Astrocyte of the cerebellum (primary cell): ENCODE data around the gene FOXK2.
"Not testable (repeated sequence)": the region's sequence is repeated elsewhere in the genome, so short reads cannot be mapped to it uniquely, and the experiment has no call there.

Experiments used
- DNase-seq: peaks from one replicate; pipeline ENCODE4 v3.0.0-alpha.2; 2011; ENCODE audit warnings: low read depth
- H3K4me3 ChIP-seq: 2 replicates; pipeline ENCODE4 v1.5.1; 2011; ENCODE audit warnings: mild to moderate bottlenecking, low read depth, low read length, moderate library complexity
- in situ Hi-C: cut with HindIII; loops from 2 replicates; pipeline ENCODE4 v1.10.0; 2017; ENCODE audit warnings: low sequenced_read_pairs
- TF ChIP-seq, protein P1 (sequence below): IDR thresholded peaks from 2 replicates; pipeline ENCODE4 v1.5.1; 2012; ENCODE audit warnings: low read length, low read depth, moderate library complexity, mild to moderate bottlenecking; ENCODE audit errors: missing control alignments

Gene FOXK2

DNA sequence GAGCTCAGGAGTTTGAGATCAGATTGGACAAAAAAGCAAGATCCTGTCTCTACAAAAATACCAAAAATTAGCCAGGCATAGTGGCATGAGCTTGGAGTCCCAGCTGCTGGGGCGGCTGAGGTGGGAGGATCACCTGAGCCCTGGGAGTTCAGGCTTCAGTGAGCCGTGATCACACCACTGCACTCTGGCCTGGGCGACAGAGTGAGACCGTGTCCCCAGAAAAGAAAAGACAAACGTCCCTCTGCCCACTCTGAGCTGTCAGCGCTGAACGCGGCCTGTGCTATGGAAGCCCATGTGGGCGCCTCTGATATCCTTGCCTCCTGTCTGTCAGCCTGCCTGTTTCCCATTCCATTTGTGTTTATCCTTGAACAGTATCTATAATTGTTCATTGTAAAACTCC lies 50.7 kb downstream of the FOXK2 start:
- in situ Hi-C loops: no loop called here
- TF ChIP-seq, protein P1, sequence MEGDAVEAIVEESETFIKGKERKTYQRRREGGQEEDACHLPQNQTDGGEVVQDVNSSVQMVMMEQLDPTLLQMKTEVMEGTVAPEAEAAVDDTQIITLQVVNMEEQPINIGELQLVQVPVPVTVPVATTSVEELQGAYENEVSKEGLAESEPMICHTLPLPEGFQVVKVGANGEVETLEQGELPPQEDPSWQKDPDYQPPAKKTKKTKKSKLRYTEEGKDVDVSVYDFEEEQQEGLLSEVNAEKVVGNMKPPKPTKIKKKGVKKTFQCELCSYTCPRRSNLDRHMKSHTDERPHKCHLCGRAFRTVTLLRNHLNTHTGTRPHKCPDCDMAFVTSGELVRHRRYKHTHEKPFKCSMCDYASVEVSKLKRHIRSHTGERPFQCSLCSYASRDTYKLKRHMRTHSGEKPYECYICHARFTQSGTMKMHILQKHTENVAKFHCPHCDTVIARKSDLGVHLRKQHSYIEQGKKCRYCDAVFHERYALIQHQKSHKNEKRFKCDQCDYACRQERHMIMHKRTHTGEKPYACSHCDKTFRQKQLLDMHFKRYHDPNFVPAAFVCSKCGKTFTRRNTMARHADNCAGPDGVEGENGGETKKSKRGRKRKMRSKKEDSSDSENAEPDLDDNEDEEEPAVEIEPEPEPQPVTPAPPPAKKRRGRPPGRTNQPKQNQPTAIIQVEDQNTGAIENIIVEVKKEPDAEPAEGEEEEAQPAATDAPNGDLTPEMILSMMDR: no peak
- H3K4me3 ChIP-seq: no peak overlapping the region
- DNase-seq: no peak

DNA sequence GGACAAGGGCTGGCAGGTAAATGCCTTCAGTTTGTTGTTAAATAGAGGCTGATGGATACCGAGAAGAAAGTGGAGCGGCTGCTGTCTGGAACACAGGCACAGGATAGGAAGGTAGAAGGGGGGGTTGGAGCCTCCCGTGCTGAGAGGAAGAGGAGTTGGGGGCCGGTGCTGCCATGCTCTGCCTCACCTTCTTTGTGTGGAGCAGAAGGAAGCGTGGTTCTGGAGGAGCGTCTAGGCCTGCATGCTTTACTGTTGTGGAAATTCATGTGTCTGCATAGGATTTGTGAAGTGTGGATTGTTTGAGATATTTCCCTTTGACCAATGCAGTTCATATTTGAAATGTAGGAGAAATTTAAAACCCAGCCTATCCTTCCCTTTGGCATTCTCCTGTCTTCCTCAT lies 52.3 kb downstream of the FOXK2 start:
- no peak overlapping the region for H3K4me3 ChIP-seq
- in situ Hi-C loops: no loop called here
- no peak for DNase-seq
- TF ChIP-seq, protein P1: no peak

DNA sequence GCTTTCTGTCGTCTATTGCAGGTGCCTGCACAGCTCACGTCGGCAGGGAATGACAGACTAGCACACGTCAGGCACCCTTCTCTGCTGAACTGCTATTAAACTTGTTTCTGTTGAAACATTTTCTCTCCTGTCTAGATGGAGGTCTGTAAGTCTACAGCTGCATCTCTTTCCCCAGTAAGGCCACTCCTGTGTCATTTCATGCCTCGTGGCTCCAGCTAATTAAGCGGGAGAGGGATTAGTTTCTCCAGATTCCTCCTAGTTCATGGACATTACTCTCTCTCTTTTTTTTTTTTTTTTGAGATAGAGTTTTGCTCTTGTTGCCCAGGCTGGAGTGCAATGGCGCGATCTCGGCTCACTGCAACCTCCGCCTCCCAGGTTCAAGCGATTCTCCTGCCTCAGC lies 54.5 kb downstream of the FOXK2 start:
- TF ChIP-seq, protein P1: no peak
- H3K4me3 ChIP-seq: no peak overlapping the region
- no peak for DNase-seq
- in situ Hi-C loops: no loop called here

DNA sequence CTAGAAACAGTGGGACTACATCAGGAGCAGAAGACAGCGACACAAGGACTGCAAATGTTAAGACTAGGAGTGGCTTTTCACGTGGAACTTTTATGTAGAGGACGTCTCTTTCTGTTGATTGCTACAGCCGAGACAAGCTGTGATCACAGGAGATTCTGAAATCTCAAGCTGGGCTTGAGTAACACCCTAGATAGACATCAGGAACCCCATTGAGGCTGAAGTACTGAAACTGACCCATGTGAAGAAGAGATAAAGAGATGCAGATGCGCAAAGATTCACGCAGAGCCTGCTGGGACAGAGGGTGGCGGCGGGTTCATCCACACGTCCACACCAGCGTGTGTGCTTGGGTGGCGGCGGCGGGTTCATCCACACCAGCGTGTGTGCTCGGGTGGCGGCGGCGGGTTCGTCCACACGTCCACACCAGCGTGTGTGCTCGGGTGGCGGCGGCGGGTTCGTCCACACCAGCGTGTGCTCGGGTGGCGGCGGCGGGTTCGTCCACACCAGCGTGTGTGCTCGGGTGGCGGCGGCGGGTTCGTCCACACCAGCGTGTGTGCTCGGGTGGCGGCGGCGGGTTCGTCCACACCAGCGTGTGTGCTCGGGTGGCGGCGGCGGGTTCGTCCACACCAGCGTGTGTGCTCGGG lies 56.2 kb downstream of the FOXK2 start:
- in situ Hi-C loops, H3K4me3 ChIP-seq, DNase-seq: not testable (repeated sequence)

DNA sequence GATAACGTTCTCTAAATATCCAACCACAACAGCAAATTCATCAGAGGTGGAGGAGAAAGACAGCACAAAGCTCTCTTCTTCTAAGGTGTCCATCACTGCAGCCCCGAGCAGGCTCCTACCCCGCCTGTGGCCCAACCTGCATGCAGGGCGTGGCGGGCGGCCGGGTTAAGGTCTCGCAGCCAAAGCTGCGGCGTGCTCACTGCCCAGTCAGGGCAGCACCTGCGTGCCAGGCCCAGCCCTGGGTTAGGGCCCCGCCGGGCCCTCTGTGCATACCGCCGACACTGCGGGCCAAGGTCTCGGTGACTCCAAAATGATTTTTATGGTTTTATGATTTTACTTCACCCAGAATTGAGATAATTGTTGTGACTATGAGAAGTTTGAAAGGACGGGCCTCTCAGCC lies 57.8 kb downstream of the FOXK2 start:
- in situ Hi-C loops: no loop called here
- TF ChIP-seq, protein P1: no peak
- DNase-seq: no peak
- H3K4me3 ChIP-seq: no peak overlapping the region

DNA sequence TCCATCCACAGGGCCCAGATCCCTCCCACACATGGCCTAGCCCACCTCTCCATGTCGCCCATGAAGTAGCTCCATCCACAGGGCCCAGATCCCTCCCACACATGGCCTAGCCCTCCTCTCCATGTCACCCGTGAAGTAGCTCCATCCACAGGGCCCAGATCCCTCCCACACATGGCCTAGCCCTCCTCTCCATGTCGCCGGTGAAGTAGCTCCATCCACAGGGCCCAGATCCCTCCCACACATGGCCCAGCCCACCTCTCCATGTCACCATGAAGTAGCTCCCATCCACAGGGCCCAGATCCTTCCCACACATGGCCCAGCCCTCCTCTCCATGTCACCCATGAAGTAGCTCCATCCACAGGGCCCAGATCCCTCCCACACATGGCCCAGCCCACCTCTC lies 60.4 kb downstream of the FOXK2 start:
- in situ Hi-C loops, H3K4me3 ChIP-seq, DNase-seq: not testable (repeated sequence)

DNA sequence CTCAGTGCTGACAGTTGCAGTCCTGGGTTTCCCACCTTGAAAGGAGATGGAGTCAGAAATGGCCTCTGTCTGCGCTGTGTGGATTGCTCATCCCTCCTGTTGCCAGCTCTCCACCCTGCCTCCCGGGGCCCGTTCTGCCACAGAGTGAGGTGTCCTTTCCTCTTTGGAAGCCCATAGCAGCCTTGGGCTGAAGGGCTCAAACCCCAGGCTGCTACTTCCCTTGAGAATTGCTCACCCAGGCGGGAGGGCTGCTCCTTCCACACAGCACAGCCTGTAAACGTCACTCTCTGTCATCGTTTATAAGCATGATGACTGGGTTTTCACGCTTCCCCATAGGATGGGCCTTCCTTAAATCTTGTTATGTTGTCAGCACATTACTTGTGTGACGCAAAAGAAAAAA lies 62.7 kb downstream of the FOXK2 start:
- in situ Hi-C loops: no loop called here
- no peak for DNase-seq
- TF ChIP-seq, protein P1: no peak

DNA sequence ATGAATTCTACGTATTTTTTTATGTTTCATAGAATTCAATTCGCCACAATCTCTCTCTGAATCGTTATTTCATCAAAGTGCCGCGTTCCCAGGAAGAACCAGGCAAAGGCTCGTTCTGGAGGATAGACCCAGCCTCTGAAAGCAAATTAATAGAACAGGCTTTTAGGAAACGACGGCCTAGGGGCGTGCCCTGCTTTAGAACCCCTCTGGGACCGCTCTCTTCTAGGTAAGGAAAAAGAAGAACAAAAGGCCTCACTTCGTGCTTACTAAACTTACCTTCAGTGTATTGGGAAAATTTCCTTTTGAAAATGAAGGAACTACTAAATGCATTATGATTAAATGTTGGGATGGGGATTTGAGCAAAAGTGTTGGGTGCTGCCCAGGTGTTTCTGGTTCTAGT lies 63.2 kb downstream of the FOXK2 start:
- TF ChIP-seq, protein P1: no peak
- no peak for DNase-seq
- in situ Hi-C loops: no loop called here
- no peak overlapping the region for H3K4me3 ChIP-seq

More for the DNA sequence above, 62.7 kb downstream of the FOXK2 start:
- H3K4me3 ChIP-seq: no peak overlapping the region
